Endothelial cell of umbilical vein (primary cell): ENCODE data around the gene PCDH19. TPM values are rescaled to one million over a fixed set of nuclear protein-coding genes. Genes with fewer than 3 reads are reported as not detected.

Source experiments
- Bru-seq: library from RNA; stranded (reverse); fragments of 400-500 nt; gene quantifications from one replicate; lab custom pipeline; 2021; lab: Mats Ljungman, UMichigan
- BruChase-seq, 2 experiments: library from RNA; stranded (reverse); fragments of 400-500 nt; gene quantifications; one replicate each; lab custom pipeline; 2021; lab: Mats Ljungman, UMichigan
- BruUV-seq: library from RNA; stranded (reverse); fragments of 400-500 nt; replicated peaks from 2 replicates; lab custom pipeline; 2021; lab: Mats Ljungman, UMichigan
- CTCF ChIA-PET: fragments of 300-600, 350-600 bp; sonication (Branson Sonifier 250); formaldehyde crosslinking; loops from one replicate; lab custom pipeline; 2021; ENCODE audit warnings: antibody characterized with exemption, inconsistent platforms; lab: Charles Lee
- POLR2A ChIA-PET: fragments of 300-600, 350-600 bp; sonication (Branson Sonifier 250); formaldehyde crosslinking; loops from one replicate; lab custom pipeline; 2021; ENCODE audit warnings: antibody characterized with exemption, inconsistent platforms; lab: Charles Lee
- DNase-seq: peaks from one replicate; pipeline ENCODE4 v3.0.0-alpha.2; 2011; ENCODE audit warnings: low read depth, low spot score
- FAIRE-seq: peaks from 2 replicates; lab custom pipeline; 2011; peaks lifted over from hg19 to GRCh38; lab: Jason Lieb, UNC
- H2AFZ ChIP-seq: 2 replicates; pipeline ENCODE4 v1.6.0; 2012; ENCODE audit warnings: low read depth, low read length, control low read depth, inconsistent platforms
- H3K27ac ChIP-seq: 2 replicates; pipeline ENCODE4 v1.5.1; 2011; ENCODE audit warnings: low read depth, mild to moderate bottlenecking, control low read depth, low read length, moderate library complexity; ENCODE audit not compliant: insufficient read depth
- H3K27me3 ChIP-seq, 2 experiments: 2 replicates each; pipeline versions ENCODE4 v1.6.0 to v1.6.1; 2011; ENCODE audit warnings: low read length in 2 of 2, mixed read lengths in 1 of 2; ENCODE audit not compliant: control insufficient read depth in 2 of 2, insufficient read depth in 2 of 2
- H3K36me3 ChIP-seq, 2 experiments: 2 replicates in 1 of 2; 3 replicates in 1 of 2; pipeline ENCODE4 v1.5.1; 2011; ENCODE audit warnings: low read length in 2 of 2, mild to moderate bottlenecking in 1 of 2, moderate library complexity in 1 of 2; ENCODE audit not compliant: control insufficient read depth in 2 of 2, insufficient read depth in 2 of 2; ENCODE audit errors: extremely low read depth in 1 of 2
- H3K4me1 ChIP-seq: 3 replicates; pipeline ENCODE4 v1.5.1; 2011; ENCODE audit warnings: mild to moderate bottlenecking, low read length; ENCODE audit not compliant: control insufficient read depth, insufficient read depth; ENCODE audit errors: extremely low read depth
- H3K4me2 ChIP-seq: 2 replicates; pipeline ENCODE4 v1.6.1; 2011; ENCODE audit warnings: low read length, control low read depth, mixed read lengths; ENCODE audit not compliant: insufficient read depth
- H3K4me3 ChIP-seq, 3 experiments: fragments of 200-600 bp in 1 of 3; sonication (generic), shearing (Covaris generic) in 1 of 3; replicated peaks in 1 of 3; 2 replicates each; pipeline ENCODE4 v1.5.1; 2011 to 2016; ENCODE audit warnings: control low read depth in 3 of 3, low read length in 3 of 3, mild to moderate bottlenecking in 2 of 3, inconsistent platforms in 1 of 3, low read depth in 1 of 3, moderate library complexity in 1 of 3; ENCODE audit not compliant: insufficient read depth in 1 of 3
- H3K79me2 ChIP-seq: 2 replicates; pipeline ENCODE4 v1.6.0; 2012; ENCODE audit warnings: low read length, inconsistent platforms; ENCODE audit not compliant: control insufficient read depth, insufficient read depth
- H3K9ac ChIP-seq: replicated peaks from 2 replicates; pipeline ENCODE3; 2011; ENCODE audit warnings: low read length, control low read depth; ENCODE audit not compliant: insufficient read depth; ENCODE audit errors: extremely low read depth
- H3K9me1 ChIP-seq: replicated peaks from 3 replicates; pipeline ENCODE4 v1.6.0; 2011; ENCODE audit warnings: mild to moderate bottlenecking, low read length; ENCODE audit not compliant: control insufficient read depth, insufficient read depth; ENCODE audit errors: extremely low read depth
- H3K9me3 ChIP-seq: replicated peaks from 2 replicates; pipeline ENCODE4 v1.5.1; 2012; ENCODE audit warnings: low read length, inconsistent platforms; ENCODE audit not compliant: control insufficient read depth, insufficient read depth
- H4K20me1 ChIP-seq: replicated peaks from 2 replicates; pipeline ENCODE3; 2011; ENCODE audit warnings: mild to moderate bottlenecking, low read length; ENCODE audit not compliant: control insufficient read depth, insufficient read depth; ENCODE audit errors: extremely low read depth
- EZH2 ChIP-seq: IDR thresholded peaks from 2 replicates; pipeline ENCODE4 v1.6.1; 2012; ENCODE audit warnings: borderline replicate concordance, low read depth, mild to moderate bottlenecking, moderate library complexity, low read length, inconsistent platforms; ENCODE audit not compliant: severe bottlenecking
- GATA2 ChIP-seq: IDR thresholded peaks from 2 replicates; pipeline ENCODE4 v1.7.0; 2011; ENCODE audit warnings: low read depth, mild to moderate bottlenecking, moderate library complexity, mixed read lengths, low read length; ENCODE audit not compliant: insufficient read length, insufficient read depth
- JUN ChIP-seq: IDR thresholded peaks from 2 replicates; pipeline ENCODE4 v1.6.1; 2011; ENCODE audit warnings: borderline replicate concordance, low read depth; ENCODE audit not compliant: insufficient read length, insufficient read depth
- MAX ChIP-seq: IDR thresholded peaks from 2 replicates; pipeline ENCODE4 v1.6.1; 2011; ENCODE audit not compliant: insufficient read depth, insufficient read length
- POLR2A ChIP-seq: IDR thresholded peaks from 2 replicates; pipeline ENCODE4 v1.6.1; 2012; ENCODE audit warnings: low read depth, mild to moderate bottlenecking, control low read depth, low read length
- POLR2AphosphoS5 ChIP-seq: IDR thresholded peaks from 2 replicates; pipeline ENCODE4 v1.6.1; 2012; ENCODE audit warnings: low read depth, mild to moderate bottlenecking, control low read depth, low read length, moderate library complexity; ENCODE audit not compliant: insufficient read depth
- dilution Hi-C: fragments of 300-500 bp; cut with MboI; formaldehyde crosslinking; loops from one replicate; pipeline ENCODE4 v1.15.0; 2019; ENCODE audit warnings: low sequenced_read_pairs; ENCODE audit not compliant: extremely low pct_ligation_motif_present
- intact Hi-C: fragments of 100-400 bp; cut with micrococcal nuclease; formaldehyde crosslinking; loops from one replicate; pipeline ENCODE4 v1.10.0; 2022
- long read RNA-seq: library from polyadenylated mRNA; stranded (forward); transcript quantifications from one replicate; pipeline ENCODE4 v2.0.0, GENCODE V29; 2021
- polyA minus RNA-seq, 3 experiments: library from RNA; depleted of rRNA, polyadenylated mRNA; stranded (reverse); fragments of >200 nt; gene quantifications; 1 replicate in 1 of 3; 2 replicates in 2 of 3; pipeline ENCODE4 v1.2.3, GENCODE V29; 2011
- polyA plus RNA-seq, 4 experiments: library from polyadenylated mRNA; depleted of rRNA in 3 of 4; stranded (reverse) in 3 of 4; unstranded in 1 of 4; fragments of >200 nt; gene quantifications; 2 replicates each; pipeline versions ENCODE4 v1.2.1 to v1.2.3, GENCODE V29; 2011 to 2012; ENCODE audit warnings: missing spikeins in 1 of 4
- total RNA-seq: library from RNA; stranded (reverse); gene quantifications from 2 replicates; pipeline ENCODE4 v1.2.3, GENCODE V29; 2021
- TF ChIP-seq, protein P1 (sequence below), 2 donors: IDR thresholded peaks; 1 replicate in 1 of 2; 2 replicates in 1 of 2; pipeline ENCODE4 v1.5.1; 2011; ENCODE audit warnings: low read length in 2 of 2, mild to moderate bottlenecking in 2 of 2, moderate library complexity in 2 of 2, control low read depth in 1 of 2, inconsistent platforms in 1 of 2, low read depth in 1 of 2; ENCODE audit not compliant: insufficient read depth in 1 of 2; ENCODE audit errors: extremely low read depth in 1 of 2

The PCDH19 gene
- total RNA-seq (1.2 and 4.3 TPM in 2 replicates), polyA plus RNA-seq (1.1 and 1.2 TPM in 2 replicates), polyA minus RNA-seq (3.5 and 3.9 TPM in 2 replicates), Bru-seq, nascent RNA (percentile 46 among the genes with signal in this experiment), BruChase-seq, experiment 1, labeled RNA remaining after a 6-hour chase (percentile 41 among the genes with signal in this experiment), BruChase-seq, experiment 2, labeled RNA remaining after a 2-hour chase (percentile 33 among the genes with signal in this experiment)
- polyA plus RNA-seq (2011; cell fraction: cytosol; rRNA removed) = 0.89 and 0.96 TPM in 2 replicates
- polyA plus RNA-seq (2011; cell fraction: nucleus; rRNA removed) = 1.5 TPM in 2 replicates
- polyA plus RNA-seq (2012) = 1.1 TPM in 2 replicates
- not detected for polyA minus RNA-seq (2011; cell fraction: cytosol; rRNA and poly(A)+ RNA removed)
- 3.1 and 3.9 TPM in 2 replicates for polyA minus RNA-seq (2011; cell fraction: nucleus; rRNA and poly(A)+ RNA removed)
- long read RNA-seq = 0 reads

GRCh38 chrX:100409610-100410590 is at the start of gene PCDH19:
TSS of gene PCDH19 (minus strand) at chrX:100410273. CDS start at chrX:100408597, 1,676 bp downstream.
- Histone ChIP-seq H3K9ac (no peak within 1 kb of the TSS), H3K27me3 (peaks cover 43 to 60% of the 10 kb centered on the region in 2 experiments)
- CTCF ChIA-PET = interaction anchor here (1.1 kb wide), 1 partner anchor 37 kb away, joined by 3 read pairs; no protein-coding TSS in a partner anchor

More at GRCh38 chrX:100409610-100410590, at the start of gene PCDH19:
- Histone ChIP-seq H3K4me3 (peak within 1 kb of the TSS; percentile 24 to 47 (median 27)), H4K20me1 (no peaks in the 10 kb centered on the region), H3K4me2 (peak within 1 kb of the TSS; percentile 52), H3K36me3 (no peaks in the 10 kb centered on the region), H2AFZ (peak within 1 kb of the TSS; percentile 81), H3K27ac (no peak within 1 kb of the TSS), H3K9me1 (no peaks in the 10 kb centered on the region), H3K9me3 (no peaks in the 10 kb centered on the region), H3K4me1 (peaks cover 3% of the 10 kb centered on the region), H3K79me2 (no peaks in the 10 kb centered on the region)
- dilution Hi-C loops = no loop called here
- no TSS peak for BruUV-seq
- TF ChIP-seq JUN (no peak), POLR2A (no peak), EZH2 (no peak), GATA2 (no peak), MAX (no peak), POLR2AphosphoS5 (peak; percentile 14)
- TF ChIP-seq, protein P1, sequence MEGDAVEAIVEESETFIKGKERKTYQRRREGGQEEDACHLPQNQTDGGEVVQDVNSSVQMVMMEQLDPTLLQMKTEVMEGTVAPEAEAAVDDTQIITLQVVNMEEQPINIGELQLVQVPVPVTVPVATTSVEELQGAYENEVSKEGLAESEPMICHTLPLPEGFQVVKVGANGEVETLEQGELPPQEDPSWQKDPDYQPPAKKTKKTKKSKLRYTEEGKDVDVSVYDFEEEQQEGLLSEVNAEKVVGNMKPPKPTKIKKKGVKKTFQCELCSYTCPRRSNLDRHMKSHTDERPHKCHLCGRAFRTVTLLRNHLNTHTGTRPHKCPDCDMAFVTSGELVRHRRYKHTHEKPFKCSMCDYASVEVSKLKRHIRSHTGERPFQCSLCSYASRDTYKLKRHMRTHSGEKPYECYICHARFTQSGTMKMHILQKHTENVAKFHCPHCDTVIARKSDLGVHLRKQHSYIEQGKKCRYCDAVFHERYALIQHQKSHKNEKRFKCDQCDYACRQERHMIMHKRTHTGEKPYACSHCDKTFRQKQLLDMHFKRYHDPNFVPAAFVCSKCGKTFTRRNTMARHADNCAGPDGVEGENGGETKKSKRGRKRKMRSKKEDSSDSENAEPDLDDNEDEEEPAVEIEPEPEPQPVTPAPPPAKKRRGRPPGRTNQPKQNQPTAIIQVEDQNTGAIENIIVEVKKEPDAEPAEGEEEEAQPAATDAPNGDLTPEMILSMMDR (IDR thresholded peaks at IDR 0.05; ENCODE audit: extremely low read depth in 1 of 2, insufficient read depth in 1 of 2, low read depth in 1 of 2, low read length in 2 of 2) = no peak
- intact Hi-C loops = loop anchor here (5.0 kb wide), 1 partner anchor 43 kb away; no protein-coding TSS in a partner anchor
- POLR2A ChIA-PET = no interaction called here
- FAIRE-seq (peak; percentile 86), DNase-seq (peak; percentile 54)
